Activated naive CD4-positive, alpha-beta T cell (primary cell): ENCODE measurements around the gene RRAS.
"Not testable (repeated sequence)": the region's sequence is repeated elsewhere in the genome, so short reads cannot be mapped to it uniquely, and the experiment has no call there.

Source experiments
- DNase-seq, 4 experiments: peaks; one replicate each; lab custom pipeline; 2025; lab: John Stamatoyannopoulos, UW

Gene RRAS

GRCh38 chr19:49655570-49656455 lies 15.9 kb upstream of the RRAS start:
- no peak for DNase-seq

- DNase-seq = no peak
Observed at GRCh38 chr19:49654581-49654980, 14.6 kb upstream of the RRAS start.

DNA sequence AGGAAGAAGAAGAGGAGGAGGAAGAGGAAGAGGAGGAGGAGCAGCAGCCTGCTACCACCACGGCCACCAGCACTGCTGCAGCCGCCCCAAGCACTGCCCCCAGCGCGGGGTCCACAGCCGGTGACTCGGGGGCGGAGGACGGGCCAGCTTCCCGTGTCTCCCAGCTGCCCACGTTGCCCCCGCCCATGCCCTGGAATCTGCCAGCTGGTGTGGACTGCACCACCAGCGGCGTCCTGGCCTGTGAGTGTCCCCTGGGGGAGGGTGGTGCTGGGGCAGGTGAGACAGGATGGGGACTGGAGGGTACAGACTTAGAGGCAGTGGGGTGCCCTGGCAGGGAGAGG lies 13.5 kb upstream of the RRAS start:
- no peak for DNase-seq

DNA sequence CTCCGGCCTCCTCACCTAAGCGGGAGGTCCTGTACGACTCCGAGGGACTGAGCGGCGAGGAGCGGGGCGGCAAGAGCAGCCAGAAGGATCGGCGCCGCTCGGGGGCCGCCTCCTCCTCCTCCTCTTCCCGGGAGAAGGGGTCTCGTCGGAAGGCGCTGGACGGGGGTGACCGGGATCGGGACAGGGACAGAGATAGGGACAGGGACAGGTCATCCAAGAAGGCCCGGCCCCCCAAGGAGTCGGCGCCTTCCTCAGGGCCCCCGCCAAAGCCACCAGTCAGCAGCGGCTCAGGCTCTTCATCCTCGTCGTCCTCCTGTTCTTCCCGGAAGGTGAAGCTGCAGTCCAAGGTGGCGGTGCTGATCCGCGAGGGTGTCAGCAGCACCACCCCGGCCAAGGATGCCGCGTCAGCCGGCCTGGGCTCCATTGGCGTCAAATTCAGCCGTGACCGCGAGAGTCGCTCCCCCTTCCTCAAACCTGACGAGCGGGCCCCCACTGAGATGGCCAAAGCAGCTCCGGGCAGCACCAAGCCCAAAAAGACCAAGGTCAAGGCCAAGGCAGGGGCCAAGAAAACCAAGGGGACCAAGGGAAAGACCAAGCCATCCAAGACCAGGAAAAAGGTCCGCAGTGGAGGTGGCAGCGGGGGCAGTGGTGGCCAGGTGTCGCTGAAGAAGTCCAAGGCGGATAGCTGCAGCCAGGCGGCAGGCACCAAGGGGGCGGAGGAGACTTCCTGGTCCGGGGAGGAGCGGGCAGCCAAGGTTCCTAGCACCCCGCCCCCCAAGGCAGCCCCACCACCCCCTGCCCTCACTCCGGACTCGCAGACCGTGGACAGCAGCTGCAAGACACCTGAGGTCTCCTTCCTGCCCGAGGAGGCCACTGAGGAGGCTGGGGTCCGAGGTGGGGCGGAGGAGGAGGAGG lies 12.9 kb upstream of the RRAS start:
- DNase-seq = no peak

DNA sequence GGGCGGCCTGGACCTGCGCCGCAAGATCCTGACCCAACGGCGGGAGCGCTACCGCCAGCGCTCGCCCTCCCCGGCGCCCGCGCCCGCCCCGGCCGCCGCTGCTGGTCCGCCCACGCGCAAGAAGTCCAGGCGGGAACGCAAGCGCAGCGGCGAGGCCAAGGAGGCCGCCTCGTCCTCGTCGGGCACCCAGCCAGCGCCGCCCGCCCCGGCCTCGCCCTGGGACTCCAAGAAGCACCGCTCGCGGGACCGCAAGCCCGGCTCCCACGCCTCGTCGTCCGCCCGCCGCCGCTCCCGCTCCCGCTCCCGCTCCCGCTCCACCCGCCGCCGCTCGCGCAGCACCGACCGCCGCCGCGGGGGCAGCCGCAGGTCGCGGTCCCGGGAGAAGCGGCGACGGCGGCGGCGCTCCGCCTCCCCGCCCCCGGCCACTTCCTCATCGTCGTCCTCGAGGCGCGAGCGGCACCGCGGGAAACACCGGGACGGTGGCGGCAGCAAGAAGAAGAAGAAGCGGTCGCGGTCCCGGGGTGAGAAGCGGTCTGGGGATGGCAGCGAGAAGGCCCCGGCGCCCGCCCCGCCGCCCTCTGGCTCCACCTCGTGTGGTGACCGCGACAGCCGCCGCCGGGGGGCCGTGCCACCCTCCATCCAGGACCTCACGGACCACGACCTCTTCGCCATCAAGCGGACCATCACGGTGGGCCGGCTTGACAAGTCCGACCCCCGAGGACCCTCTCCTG lies 12.0 kb upstream of the RRAS start:
- DNase-seq = no peak

DNA sequence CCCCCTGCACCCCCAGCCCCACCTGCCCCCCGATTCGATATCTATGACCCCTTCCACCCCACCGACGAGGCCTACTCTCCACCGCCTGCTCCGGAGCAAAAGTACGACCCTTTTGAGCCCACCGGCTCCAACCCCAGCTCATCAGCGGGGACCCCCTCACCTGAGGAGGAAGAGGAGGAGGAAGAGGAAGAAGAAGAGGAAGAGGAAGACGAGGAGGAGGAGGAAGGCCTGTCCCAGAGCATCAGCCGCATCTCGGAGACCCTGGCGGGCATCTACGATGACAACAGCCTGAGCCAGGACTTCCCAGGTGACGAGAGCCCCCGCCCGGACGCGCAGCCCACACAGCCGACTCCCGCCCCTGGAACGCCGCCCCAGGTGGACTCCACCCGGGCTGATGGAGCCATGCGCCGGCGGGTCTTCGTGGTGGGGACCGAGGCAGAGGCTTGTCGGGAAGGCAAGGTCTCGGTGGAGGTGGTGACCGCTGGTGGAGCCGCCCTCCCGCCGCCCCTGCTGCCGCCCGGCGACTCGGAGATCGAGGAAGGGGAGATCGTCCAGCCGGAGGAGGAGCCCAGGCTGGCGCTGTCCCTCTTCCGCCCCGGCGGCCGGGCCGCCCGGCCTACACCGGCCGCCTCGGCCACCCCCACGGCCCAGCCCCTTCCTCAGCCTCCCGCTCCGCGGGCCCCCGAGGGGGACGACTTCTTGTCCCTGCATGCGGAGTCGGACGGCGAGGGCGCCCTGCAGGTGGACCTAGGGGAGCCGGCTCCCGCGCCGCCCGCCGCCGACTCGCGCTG lies 11.3 kb upstream of the RRAS start:
- DNase-seq = no peak

- no peak for DNase-seq
Observed at GRCh38 chr19:49646586-49646985, 6.6 kb upstream of the RRAS start.

GRCh38 chr19:49645995-49646394 lies 6.1 kb upstream of the RRAS start:
- DNase-seq = no peak

DNA sequence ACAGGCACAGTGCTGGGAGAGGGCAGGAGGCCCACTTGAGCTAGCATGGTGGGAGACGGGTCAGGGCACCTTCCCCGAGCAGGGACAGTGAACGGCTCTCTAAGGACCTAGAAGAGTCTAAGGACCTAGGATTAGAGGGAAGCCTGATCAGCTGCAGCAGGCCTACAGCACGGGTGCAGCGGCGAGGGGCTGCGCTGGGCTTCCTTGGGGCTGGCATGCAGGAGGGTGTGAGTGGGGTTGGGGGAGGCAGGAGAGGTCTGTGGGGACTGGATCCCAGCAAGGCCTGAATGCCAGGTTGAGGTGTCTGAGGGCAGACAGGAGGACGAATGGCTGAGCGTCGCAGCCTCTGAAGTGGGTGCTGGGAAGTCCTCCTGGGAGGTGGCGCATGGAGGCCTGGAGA lies 5.6 kb upstream of the RRAS start:
- DNase-seq = no peak

- DNase-seq = no peak
Observed at GRCh38 chr19:49643466-49643865, 3.5 kb upstream of the RRAS start.

DNA sequence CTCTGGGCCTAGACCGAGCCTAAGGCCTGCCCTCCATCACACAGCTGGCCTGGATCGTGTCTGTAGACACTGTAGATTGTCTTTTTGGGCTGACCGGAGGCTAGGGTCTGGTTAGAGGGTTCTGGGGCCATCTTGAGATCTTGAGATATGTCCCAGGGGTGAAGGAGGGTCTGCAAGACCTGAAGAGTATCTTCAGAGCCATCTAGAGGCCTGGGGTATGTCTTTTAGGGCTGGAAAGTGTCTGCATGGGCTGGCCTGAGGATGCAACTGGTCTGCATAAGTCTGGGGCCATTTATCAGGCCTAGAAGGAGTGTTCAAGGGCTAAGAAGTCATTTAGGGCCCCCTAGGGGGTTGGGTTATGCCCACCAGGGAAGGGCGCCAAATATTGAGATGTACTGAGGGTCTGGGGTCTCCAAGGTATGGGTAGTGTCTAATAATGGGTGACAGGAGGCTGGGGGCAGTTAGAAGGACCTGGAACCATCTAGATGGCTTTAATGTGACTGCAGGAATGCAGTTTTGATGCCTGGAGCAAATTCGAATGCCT lies 2.6 kb upstream of the RRAS start:
- DNase-seq = no peak

DNA sequence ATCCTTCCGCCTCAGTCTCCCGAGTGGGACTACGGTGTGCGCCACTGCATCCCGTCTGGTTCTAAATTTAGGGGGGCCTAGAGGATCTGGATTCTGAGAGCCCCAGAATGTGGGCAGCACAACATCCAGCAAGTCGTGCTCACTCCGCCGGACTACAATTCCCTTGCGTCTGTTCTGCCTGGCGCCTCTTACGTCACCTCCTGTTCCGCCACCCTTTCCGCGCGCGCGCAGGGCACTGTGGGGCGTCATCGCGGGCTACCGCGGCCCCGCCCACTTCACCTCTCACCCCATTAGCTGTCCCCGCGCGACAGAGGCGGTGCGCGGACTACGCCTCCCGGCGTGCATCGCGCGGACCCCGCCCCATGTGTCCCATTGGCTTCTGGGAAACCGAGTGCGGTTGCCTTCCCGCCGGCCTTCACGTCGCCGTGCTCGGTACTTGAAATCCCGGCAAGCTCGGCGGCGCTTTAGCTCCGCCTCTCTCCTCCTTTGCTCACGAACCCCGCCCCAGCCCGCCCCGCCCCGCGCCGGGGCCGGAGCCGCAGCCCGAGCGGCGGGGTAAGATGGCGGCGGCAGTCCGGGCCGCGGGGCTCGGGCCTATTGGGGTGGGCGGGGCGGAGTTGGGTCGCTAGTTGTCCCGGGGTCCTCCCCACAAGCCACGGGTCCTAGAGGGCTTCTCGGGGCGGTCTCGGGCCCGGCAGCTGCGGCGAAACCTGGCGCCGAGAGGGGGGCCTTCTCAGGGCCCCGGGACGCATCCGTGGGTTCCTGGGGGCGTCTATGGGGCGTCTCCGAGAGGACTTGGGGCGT lies 1.9 kb upstream of the RRAS start, which contains the start of gene SCAF1:
Gene SCAF1 (plus strand): TSS at position 522 of the 804 bp plus-strand sequence. CDS start 2,818 bp downstream, outside the sequence.
- peak; percentile 95 to 99 (median 98) for DNase-seq

GRCh38 chr19:49639401-49640112 lies 386 bp downstream of the RRAS start:
- DNase-seq = no peak

DNA sequence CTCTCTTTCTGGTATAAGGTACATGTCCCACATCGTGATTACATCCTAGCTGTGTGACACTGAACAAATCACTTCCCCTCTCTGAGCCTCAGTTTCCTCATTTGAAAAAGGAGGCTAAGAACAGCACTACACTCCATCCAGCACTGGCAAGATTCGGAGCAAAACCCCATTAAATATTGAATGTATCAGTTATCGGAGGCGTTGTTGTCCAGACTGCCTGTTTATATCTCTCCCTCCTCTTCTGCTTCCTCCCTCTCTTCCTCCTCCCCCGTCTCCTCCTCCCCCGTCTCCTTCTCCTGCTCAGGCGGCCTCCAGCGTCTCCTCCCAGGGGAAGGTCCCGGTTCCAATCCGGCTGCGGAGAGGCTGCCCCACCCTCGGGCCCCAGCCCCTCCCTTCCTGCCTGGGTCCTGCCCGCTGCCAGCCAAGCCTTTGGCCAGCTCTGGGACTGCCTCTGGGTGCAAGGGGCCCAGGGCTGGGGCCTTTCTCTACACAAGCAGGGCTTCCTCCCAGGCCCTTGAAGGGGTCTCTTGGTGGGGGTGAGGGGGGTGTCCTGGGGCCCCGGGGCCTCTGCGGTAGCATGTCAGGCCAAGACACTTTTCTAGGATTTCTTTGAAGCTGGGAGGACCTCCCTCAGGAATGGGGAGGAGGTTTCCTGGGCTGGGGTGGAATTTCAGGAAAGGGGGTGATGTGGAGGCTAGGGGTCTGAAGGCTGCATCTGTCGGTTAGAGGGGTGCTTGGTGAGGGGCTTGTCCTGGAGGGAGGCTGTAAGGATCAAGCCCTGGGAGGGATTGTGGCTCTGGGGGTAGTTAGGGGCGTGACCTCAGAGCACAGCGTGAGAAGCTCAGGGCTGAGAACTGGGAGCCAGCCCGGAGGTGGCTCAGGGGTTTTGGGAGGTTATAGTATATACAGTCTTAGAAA lies 1.9 kb downstream of the RRAS start:
- DNase-seq = no peak

DNA sequence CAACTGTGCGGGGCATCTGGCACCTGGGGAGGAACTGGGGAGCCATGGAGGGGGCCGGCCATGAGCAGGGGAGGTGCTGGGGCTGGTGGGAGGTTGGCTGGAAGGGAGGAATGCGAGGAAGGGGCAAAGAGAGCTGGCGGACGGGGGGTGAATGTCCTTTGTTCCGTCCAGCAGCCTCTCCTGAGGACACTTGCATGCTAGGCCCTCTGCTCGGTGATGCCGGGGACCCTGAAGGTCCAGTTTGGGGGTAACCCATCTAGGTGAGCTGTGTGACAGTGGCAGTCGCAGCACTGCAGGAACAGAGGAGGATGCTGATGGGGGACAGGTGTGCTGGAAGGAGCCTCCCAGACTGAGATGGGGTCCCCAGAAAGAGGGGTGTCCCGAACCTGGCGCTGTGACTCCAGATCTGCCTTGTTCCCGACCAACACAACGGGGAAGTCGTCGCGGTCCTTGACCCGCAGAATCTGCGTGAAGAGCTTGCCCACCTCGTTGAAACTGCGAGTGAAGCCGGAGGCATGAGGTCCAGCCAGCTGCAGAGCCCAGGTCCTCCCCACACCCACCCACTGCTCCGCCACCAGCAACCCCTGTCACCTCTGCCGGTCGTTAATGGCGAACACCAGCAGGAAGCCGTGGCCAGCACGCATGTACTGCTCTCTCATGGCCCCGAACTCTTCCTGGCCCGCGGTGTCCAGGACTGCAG lies 3.6 kb downstream of the RRAS start:
- no peak for DNase-seq

DNA sequence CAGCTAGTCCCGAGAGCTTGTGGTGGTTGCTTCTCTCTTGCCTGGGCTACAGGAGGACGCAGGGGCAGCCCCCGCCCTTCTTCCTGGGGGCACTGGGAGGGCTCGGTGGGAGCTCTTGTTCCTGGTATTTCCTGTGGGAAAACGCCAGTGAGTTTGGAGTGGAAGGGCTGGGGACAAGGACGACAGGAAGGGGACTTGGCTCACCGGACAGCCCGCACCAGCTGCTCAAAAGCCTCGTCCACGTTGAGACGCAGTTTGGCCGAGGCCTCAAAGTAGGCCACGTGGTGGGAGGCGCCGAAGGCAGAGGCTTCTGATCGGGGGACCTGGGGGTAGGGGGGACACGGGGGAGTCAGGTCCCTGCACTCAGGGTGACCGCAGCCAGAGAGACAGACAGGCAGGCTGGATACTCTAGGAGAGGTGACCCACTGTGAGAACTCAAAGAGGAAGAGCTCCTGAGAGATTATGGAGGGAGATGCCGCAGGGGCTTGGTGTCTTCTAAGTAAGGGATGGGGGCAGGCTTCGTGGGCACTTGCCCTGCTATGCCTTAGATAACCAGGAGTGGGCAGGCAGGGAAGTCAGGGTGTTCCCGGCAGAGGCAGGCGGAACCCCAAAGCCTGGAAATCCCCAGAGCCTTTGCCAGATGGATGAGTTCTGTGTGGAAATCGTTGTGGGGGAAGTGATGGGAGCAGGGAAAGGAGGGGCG lies 4.3 kb downstream of the RRAS start:
- DNase-seq = no peak

GRCh38 chr19:49633273-49633672 lies 6.7 kb downstream of the RRAS start:
- not testable (repeated sequence) for DNase-seq
